ENCODE measurements around the gene SPATA16.
"Not testable (repeated sequence)": the region's sequence is repeated elsewhere in the genome, so short reads cannot be mapped to it uniquely, and the experiment has no call there.

The SPATA16 gene

GRCh38 chr3:173004681-173005080, 136.4 kb downstream of the SPATA16 start:
- DNase-seq (ENCODE audit: low read depth): no peak

GRCh38 chr3:173003956-173004355, 137.1 kb downstream of the SPATA16 start:
- no peak for DNase-seq (ENCODE audit: low read depth)

GRCh38 chr3:173003471-173003870, 137.6 kb downstream of the SPATA16 start:
- DNase-seq (ENCODE audit: low read depth): no peak

GRCh38 chr3:173001622-173002021, 139.4 kb downstream of the SPATA16 start:
- no peak for DNase-seq (ENCODE audit: low read depth)

GRCh38 chr3:173000553-173000952, 140.5 kb downstream of the SPATA16 start:
- DNase-seq (ENCODE audit: low read depth): no peak

- DNase-seq (ENCODE audit: low read depth): no peak
Measured at GRCh38 chr3:172993412-172993811, 147.6 kb downstream of the SPATA16 start.

GRCh38 chr3:172991424-172991996, 149.5 kb downstream of the SPATA16 start:
- DNase-seq (ENCODE audit: low read depth): no peak

GRCh38 chr3:172989373-172989772, 151.7 kb downstream of the SPATA16 start:
- no peak for DNase-seq (ENCODE audit: low read depth)

GRCh38 chr3:172987273-172987672, 153.8 kb downstream of the SPATA16 start:
- no peak for DNase-seq (ENCODE audit: low read depth)

- no peak for DNase-seq (ENCODE audit: low read depth)
Measured at GRCh38 chr3:172984914-172985313, 156.1 kb downstream of the SPATA16 start.

GRCh38 chr3:172982736-172983364, 158.2 kb downstream of the SPATA16 start:
- DNase-seq (ENCODE audit: low read depth): no peak

- no peak for DNase-seq (ENCODE audit: low read depth)
Measured at GRCh38 chr3:172981407-172981983, 159.5 kb downstream of the SPATA16 start.

GRCh38 chr3:172980849-172981248, 160.2 kb downstream of the SPATA16 start:
- no peak for DNase-seq (ENCODE audit: low read depth)

GRCh38 chr3:172977696-172978095, 163.3 kb downstream of the SPATA16 start:
- DNase-seq (ENCODE audit: low read depth): no peak

- no peak for DNase-seq (ENCODE audit: low read depth)
Measured at GRCh38 chr3:172974969-172975368, 166.1 kb downstream of the SPATA16 start.

GRCh38 chr3:172973799-172974198, 167.2 kb downstream of the SPATA16 start:
- DNase-seq (ENCODE audit: low read depth): no peak

- no peak for DNase-seq (ENCODE audit: low read depth)
Measured at GRCh38 chr3:172972717-172973116, 168.3 kb downstream of the SPATA16 start.

- no peak for DNase-seq (ENCODE audit: low read depth)
Measured at GRCh38 chr3:172972067-172972466, 169.0 kb downstream of the SPATA16 start.

GRCh38 chr3:172968646-172969045, 172.4 kb downstream of the SPATA16 start:
- no peak for DNase-seq (ENCODE audit: low read depth)

GRCh38 chr3:172965256-172965655, 175.8 kb downstream of the SPATA16 start:
- DNase-seq (ENCODE audit: low read depth): no peak

- not testable (repeated sequence) for DNase-seq (ENCODE audit: low read depth)
Measured at GRCh38 chr3:172960626-172961182, 180.3 kb downstream of the SPATA16 start.

GRCh38 chr3:172958565-172958964, 182.5 kb downstream of the SPATA16 start:
- no peak for DNase-seq (ENCODE audit: low read depth)

GRCh38 chr3:172953571-172953970, 187.5 kb downstream of the SPATA16 start:
- no peak for DNase-seq (ENCODE audit: low read depth)
